GM12872 (cell line): Measurements from ENCODE around the gene RAB44.

Source experiments
- TF ChIP-seq, protein P1 (sequence below): IDR thresholded peaks from 3 replicates; pipeline ENCODE4 v1.5.1; 2011; ENCODE audit warnings: low read depth, mild to moderate bottlenecking, low read length, moderate library complexity; ENCODE audit not compliant: insufficient read depth

RAB44 gene

DNA sequence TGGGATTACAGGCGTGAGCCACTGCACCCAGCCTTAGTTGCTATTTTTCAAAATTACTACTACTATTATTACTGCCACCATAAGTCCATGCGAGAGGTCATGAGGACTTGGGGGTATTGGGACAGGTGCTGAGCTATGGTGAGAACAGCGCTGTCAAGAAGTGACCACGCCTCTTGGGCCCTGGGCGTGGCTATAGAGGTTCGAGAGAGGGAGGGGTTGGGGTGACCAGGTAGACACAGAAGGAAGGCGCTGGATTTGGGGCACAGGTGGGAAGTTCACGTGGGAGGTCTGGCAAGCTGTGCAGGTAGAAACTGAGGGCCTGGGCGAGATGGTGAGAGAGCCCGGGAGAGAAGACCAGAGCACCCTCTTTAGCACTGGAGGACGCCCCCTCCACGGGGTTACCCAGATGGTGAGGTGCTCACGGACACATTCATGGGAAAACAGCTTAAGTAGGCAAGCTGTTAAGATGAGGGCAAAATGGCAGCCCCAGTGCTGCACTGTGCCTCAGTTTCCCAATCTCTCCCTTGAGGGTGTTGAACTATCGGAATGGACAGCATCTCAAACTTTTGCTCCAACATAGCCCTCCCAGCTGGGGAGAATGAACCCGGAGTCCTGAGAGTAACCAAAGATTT, 61.0 kb downstream of the RAB44 start:
- TF ChIP-seq, protein P1, sequence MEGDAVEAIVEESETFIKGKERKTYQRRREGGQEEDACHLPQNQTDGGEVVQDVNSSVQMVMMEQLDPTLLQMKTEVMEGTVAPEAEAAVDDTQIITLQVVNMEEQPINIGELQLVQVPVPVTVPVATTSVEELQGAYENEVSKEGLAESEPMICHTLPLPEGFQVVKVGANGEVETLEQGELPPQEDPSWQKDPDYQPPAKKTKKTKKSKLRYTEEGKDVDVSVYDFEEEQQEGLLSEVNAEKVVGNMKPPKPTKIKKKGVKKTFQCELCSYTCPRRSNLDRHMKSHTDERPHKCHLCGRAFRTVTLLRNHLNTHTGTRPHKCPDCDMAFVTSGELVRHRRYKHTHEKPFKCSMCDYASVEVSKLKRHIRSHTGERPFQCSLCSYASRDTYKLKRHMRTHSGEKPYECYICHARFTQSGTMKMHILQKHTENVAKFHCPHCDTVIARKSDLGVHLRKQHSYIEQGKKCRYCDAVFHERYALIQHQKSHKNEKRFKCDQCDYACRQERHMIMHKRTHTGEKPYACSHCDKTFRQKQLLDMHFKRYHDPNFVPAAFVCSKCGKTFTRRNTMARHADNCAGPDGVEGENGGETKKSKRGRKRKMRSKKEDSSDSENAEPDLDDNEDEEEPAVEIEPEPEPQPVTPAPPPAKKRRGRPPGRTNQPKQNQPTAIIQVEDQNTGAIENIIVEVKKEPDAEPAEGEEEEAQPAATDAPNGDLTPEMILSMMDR: no peak

DNA sequence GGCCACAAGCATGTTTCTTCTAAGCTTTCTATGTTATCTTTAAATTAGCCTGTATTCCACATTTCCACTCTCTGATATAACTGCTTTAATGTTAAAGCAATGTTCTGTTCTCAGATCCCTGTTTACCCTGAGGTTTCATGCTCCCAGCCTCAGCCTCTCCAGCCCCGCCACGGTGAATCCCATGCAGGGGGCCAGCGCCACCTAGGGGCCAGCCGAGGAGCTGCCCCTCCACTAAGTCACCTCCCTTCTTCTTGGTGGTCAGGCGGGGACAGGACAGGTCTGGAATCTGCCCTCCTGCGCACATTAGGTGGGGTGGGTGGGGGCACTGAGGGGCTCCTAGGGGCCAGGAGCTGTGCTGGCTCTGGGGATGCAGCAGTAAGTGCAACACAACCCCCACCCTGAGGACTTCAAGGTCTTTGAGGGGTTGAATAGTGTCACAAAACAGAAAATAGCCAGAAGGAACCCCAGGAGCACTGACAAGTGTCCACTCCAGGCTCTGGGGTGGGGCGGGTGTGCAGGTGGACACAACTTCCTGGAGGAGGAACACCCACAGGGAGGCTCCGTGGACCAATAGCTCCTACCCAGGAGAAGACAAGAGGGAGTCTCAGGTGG, 61.6 kb downstream of the RAB44 start:
- TF ChIP-seq, protein P1: peak; percentile 97

GRCh38 chr6:36760685-36761435, 63.2 kb downstream of the RAB44 start:
- TF ChIP-seq, protein P1: no peak

DNA sequence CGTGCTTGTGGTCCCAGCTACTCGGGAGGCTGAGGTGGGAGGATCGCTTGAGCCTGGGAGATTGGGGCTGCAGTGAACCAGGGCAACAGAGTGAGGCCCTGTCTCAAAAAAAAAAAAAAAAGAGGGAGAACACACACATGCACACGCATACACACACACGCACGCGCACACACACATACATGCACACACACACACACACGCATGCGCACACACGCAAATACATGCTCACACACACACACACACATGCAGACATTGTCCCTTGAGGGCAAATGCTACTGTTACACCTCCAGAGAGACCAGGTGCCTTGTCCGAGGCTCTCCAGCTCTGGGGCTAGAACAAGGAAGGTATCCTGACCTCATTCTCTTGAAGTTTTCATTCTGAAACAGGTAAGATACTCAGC, 64.5 kb downstream of the RAB44 start:
- TF ChIP-seq, protein P1: no peak

DNA sequence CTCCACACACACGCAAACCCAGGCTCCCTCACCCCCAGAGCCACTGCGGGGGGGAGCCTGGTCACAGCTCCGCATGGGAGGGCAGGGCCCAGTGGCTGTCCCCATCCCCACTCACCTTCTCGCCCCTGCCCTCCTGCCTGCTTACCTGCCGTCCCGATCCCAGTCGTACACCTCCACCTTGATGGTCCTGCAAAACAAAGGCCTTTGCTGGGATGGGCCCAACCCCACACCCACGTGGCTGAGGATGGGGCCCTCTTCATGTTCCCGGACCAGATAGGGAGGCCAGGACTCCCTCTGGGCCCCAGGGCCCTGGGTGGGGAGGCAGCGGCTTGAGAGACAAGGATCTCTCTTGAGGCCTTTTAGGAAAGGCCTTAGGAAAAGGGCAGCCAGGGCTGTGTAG, 67.6 kb downstream of the RAB44 start:
- TF ChIP-seq, protein P1: no peak

- TF ChIP-seq, protein P1: peak; percentile 96
Observed at GRCh38 chr6:36765594-36766398, 68.2 kb downstream of the RAB44 start.
